ENCODE results near the gene SMYD3. TPM values are rescaled to one million over a fixed set of nuclear protein-coding genes. Genes with fewer than 3 reads are reported as not detected.

The SMYD3 gene
- total and polyA plus RNA-seq, 10 donors = 12.5 to 33.1 (median 21.0) TPM

DNA sequence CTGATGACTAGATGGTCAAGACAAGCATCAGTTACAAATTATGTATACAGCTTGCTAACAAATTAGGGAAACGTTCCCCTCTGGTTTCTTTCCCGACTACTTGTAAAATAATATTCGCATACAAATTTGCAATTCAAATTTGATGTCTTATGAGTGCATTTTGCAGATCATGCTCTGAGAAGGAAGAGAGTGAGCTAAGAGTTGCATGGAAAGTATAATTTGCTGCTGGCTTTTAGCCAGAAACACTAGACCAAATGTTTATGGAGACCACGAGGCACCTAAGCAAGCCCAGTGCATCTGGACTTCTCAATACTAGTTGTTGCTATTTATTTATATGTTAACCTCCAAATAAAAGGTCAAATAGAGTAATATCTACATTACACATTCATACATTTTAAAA is 216.0 kb downstream of the SMYD3 start:
- no peaks in the 10 kb centered on the region for H3K27me3 ChIP-seq (replicated peaks in 1 of 7)
- WGBS, 5 donors = 79 to 84% (median 82%) methylated on average over 4 of the region's 4 CpGs
- H3K9me3 ChIP-seq = no peaks in the 10 kb centered on the region
- DNase-seq = no peak
- intact Hi-C loops (cut with DNase I; ENCODE audit: low total_unique reads) = no loop called here
- no peaks in the 10 kb centered on the region for H3K36me3 ChIP-seq
- no peak overlapping the region for H3K27ac ChIP-seq
- H3K4me3 ChIP-seq = no peak overlapping the region
- no peak for TF ChIP-seq POLR2A (IDR thresholded peaks at IDR 0.05)
- TF ChIP-seq, protein P1, sequence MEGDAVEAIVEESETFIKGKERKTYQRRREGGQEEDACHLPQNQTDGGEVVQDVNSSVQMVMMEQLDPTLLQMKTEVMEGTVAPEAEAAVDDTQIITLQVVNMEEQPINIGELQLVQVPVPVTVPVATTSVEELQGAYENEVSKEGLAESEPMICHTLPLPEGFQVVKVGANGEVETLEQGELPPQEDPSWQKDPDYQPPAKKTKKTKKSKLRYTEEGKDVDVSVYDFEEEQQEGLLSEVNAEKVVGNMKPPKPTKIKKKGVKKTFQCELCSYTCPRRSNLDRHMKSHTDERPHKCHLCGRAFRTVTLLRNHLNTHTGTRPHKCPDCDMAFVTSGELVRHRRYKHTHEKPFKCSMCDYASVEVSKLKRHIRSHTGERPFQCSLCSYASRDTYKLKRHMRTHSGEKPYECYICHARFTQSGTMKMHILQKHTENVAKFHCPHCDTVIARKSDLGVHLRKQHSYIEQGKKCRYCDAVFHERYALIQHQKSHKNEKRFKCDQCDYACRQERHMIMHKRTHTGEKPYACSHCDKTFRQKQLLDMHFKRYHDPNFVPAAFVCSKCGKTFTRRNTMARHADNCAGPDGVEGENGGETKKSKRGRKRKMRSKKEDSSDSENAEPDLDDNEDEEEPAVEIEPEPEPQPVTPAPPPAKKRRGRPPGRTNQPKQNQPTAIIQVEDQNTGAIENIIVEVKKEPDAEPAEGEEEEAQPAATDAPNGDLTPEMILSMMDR (IDR thresholded peaks at IDR 0.05 in 8 of 11, conservative IDR thresholded peaks at IDR 0.05 in 3 of 11) = no peak
- TF ChIP-seq POLR2AphosphoS5 (IDR thresholded peaks at IDR 0.05) = no peak
- H3K4me1 ChIP-seq = peaks cover 0 to 6% (median 0%) of the 10 kb centered on the region in 6 donors

DNA sequence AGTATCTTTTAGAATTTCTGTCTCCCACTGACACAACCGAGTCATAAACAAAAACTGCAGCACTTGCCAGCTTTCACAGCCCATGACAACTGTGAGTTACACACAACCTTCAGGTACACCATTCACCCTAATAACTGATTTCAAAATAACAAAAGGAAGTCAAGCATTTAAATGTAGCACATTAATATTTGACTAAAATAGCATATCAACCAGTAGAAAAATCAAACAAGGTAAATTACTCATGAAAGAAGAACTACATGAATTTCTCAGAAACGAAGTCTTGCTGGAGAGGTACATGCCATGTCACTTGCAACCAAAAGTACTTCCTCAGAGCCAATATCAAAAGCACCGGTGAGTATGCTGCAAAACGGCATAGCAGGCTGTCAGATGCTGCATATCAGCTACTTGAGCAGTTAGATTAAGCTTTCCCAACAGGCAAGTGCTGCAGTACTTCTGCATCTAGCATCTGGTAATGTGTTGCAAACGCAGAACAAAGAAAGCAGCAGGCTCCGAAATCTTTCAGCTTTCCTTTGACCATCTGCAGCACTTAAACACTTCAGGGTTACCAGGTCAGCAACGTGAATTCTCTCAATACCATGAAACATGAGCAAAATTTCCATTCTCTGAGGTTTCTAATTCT is 223.2 kb downstream of the SMYD3 start:
- no peak for DNase-seq
- TF ChIP-seq, protein P1 (IDR thresholded peaks at IDR 0.05 in 8 of 11, conservative IDR thresholded peaks at IDR 0.05 in 3 of 11) = no peak
- TF ChIP-seq POLR2A (IDR thresholded peaks at IDR 0.05) = no peak
- no peak for TF ChIP-seq POLR2AphosphoS5 (IDR thresholded peaks at IDR 0.05)
- WGBS, 5 donors = 56 to 76% (median 62%) methylated on average over 7 of the region's 7 CpGs
- Histone ChIP-seq H3K9me3 (no peaks in the 10 kb centered on the region), H3K27ac (no peak overlapping the region), H3K27me3 (replicated peaks in 1 of 7) (no peaks in the 10 kb centered on the region), H3K36me3 (no peaks in the 10 kb centered on the region), H3K4me3 (no peak overlapping the region), H3K4me1 (no peaks in the 10 kb centered on the region)
- intact Hi-C loops (cut with DNase I; ENCODE audit: low total_unique reads) = no loop called here

DNA sequence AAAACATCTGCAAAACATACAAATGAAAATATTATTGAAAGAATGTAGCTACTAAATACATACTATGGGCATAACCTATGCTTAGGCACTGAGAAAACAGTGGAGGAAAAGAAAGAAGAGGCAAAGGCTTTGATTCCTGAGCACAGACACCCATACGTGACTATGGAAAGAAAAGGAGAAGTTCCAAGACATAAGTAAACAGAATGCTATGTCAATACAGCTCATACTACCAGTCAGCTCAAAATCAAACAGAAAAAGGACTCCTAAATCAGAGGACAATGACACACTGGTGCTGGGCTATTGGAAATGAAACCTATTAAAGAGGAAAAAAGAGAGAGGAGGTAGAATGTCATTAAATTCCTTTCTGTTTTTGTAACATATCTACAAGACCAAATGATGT is 225.4 kb downstream of the SMYD3 start:
- H3K27me3 ChIP-seq (replicated peaks in 1 of 7) = no peaks in the 10 kb centered on the region
- no peak overlapping the region for H3K27ac ChIP-seq
- H3K36me3 ChIP-seq = peaks cover 0 to 5% (median 0%) of the 10 kb centered on the region in 6 donors
- TF ChIP-seq POLR2AphosphoS5 (IDR thresholded peaks at IDR 0.05) = no peak
- no peak for TF ChIP-seq POLR2A (IDR thresholded peaks at IDR 0.05)
- TF ChIP-seq, protein P1 (IDR thresholded peaks at IDR 0.05 in 8 of 11, conservative IDR thresholded peaks at IDR 0.05 in 3 of 11) = no peak
- no peak overlapping the region for H3K4me3 ChIP-seq
- H3K4me1 ChIP-seq = no peaks in the 10 kb centered on the region
- H3K9me3 ChIP-seq = no peaks in the 10 kb centered on the region
- WGBS, 5 donors = 34 to 79% (median 62%) methylated on average over 1 of the region's 1 CpG
- DNase-seq = no peak
- intact Hi-C loops (cut with DNase I; ENCODE audit: low total_unique reads) = no loop called here

DNA sequence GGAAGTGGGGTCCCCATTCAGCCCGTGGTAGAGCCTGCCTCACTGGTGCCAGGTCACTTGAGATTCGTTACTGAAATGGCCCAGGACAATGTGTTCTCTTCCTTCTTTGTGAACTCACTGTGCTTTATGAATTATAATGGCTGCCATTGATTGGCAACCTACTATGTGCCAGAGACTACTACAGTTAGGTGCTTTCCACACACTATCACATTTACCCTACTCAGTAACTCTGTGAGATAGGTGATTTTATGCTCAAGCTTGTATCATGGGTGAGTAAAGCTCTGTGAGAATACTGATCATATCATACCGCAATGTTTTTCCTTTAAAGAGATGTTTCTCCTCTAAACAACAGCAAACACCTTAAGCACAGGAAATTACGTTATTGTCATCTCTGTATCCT is 225.9 kb downstream of the SMYD3 start:
- Histone ChIP-seq H3K4me1 (no peaks in the 10 kb centered on the region), H3K9me3 (no peaks in the 10 kb centered on the region), H3K27me3 (replicated peaks in 1 of 7) (no peaks in the 10 kb centered on the region), H3K27ac (no peak overlapping the region), H3K4me3 (no peak overlapping the region), H3K36me3 (peaks cover 0 to 5% (median 0%) of the 10 kb centered on the region in 6 donors)
- intact Hi-C loops (cut with DNase I; ENCODE audit: low total_unique reads) = no loop called here
- 79 to 92% (median 84%) methylated on average over 4 of the region's 4 CpGs for WGBS, 5 donors
- DNase-seq = no peak
- TF ChIP-seq POLR2A (IDR thresholded peaks at IDR 0.05) (no peak), POLR2AphosphoS5 (IDR thresholded peaks at IDR 0.05) (no peak)
- TF ChIP-seq, protein P1 (IDR thresholded peaks at IDR 0.05 in 8 of 11, conservative IDR thresholded peaks at IDR 0.05 in 3 of 11) = no peak

Measured in spleen (tissue), 11 donors.